HK-2 (cell line): ENCODE data around the gene S100A5.

Experiments used
- DNase-seq: peaks from one replicate; pipeline ENCODE4 v3.0.0-alpha.2; 2018; ENCODE audit not compliant: unreplicated experiment

S100A5 gene

GRCh38 chr1:153507926-153508583, 32.7 kb downstream of the S100A5 start:
- no peak for DNase-seq

GRCh38 chr1:153506831-153507413, 33.8 kb downstream of the S100A5 start:
- peak; percentile 57 for DNase-seq

GRCh38 chr1:153506386-153506785, 34.3 kb downstream of the S100A5 start:
- no peak for DNase-seq

GRCh38 chr1:153505576-153505975, 35.2 kb downstream of the S100A5 start:
- DNase-seq, result no peak

GRCh38 chr1:153503766-153504165, 37.0 kb downstream of the S100A5 start:
- DNase-seq, result no peak

- no peak for DNase-seq
These were observed 42.0 kb downstream of the S100A5 start for GRCh38 chr1:153498746-153499145.

- DNase-seq, result no peak
These were observed 45.2 kb downstream of the S100A5 start for GRCh38 chr1:153495536-153495935.

GRCh38 chr1:153494976-153495535, 45.7 kb downstream of the S100A5 start:
- peak; percentile 69 for DNase-seq

GRCh38 chr1:153493343-153493960, 47.3 kb downstream of the S100A5 start:
- no peak for DNase-seq

- peak; percentile 26 for DNase-seq
These were observed 50.3 kb downstream of the S100A5 start for GRCh38 chr1:153490272-153491051.

GRCh38 chr1:153488731-153489130, 52.0 kb downstream of the S100A5 start:
- no peak for DNase-seq

GRCh38 chr1:153487707-153488106, 53.0 kb downstream of the S100A5 start:
- DNase-seq, result no peak
